ENCODE measurements around the gene CRIP3.

Gene CRIP3

GRCh38 chr6:43301081-43301870 is 7.3 kb downstream of the CRIP3 start:
- no peak overlapping the region for H3K9ac ChIP-seq (ENCODE audit: low read depth, low read length)
- no peaks in the 10 kb centered on the region; the same call in 1 of the 2 replicates for H3K4me1 ChIP-seq (ENCODE audit: insufficient read depth, low read length)
- no peaks in the 10 kb centered on the region for H3K36me3 ChIP-seq (ENCODE audit: insufficient read depth, low read length)
- no peaks in the 10 kb centered on the region for H3K9me3 ChIP-seq (ENCODE audit: control insufficient read depth, insufficient read depth, low read length)

- Histone ChIP-seq H3K4me1 (ENCODE audit: insufficient read depth, low read length) (no peaks in the 10 kb centered on the region; the same call in 1 of the 2 replicates), H3K9ac (ENCODE audit: low read depth, low read length) (no peak overlapping the region), H3K9me3 (ENCODE audit: control insufficient read depth, insufficient read depth, low read length) (no peaks in the 10 kb centered on the region), H3K36me3 (ENCODE audit: insufficient read depth, low read length) (no peaks in the 10 kb centered on the region)
Observed at GRCh38 chr6:43299338-43300293, 9.0 kb downstream of the CRIP3 start.

GRCh38 chr6:43298565-43299337 is 9.9 kb downstream of the CRIP3 start:
- Histone ChIP-seq H3K36me3 (ENCODE audit: insufficient read depth, low read length) (no peaks in the 10 kb centered on the region), H3K9ac (ENCODE audit: low read depth, low read length) (no peak overlapping the region), H3K4me1 (ENCODE audit: insufficient read depth, low read length) (no peaks in the 10 kb centered on the region; the same call in 1 of the 2 replicates), H3K9me3 (ENCODE audit: control insufficient read depth, insufficient read depth, low read length) (no peaks in the 10 kb centered on the region)

GRCh38 chr6:43297644-43298564 is 10.7 kb downstream of the CRIP3 start, which contains the start of gene SLC22A7:
Gene SLC22A7, plus strand, starts transcription at chr6:43298260. Its CDS starts 99 bp downstream, at chr6:43298359.
- H3K9ac ChIP-seq (ENCODE audit: low read depth, low read length): no peak within 1 kb of the TSS

GRCh38 chr6:43296780-43297497 is 11.7 kb downstream of the CRIP3 start:
- no peak overlapping the region for H3K9ac ChIP-seq (ENCODE audit: low read depth, low read length)
- no peaks in the 10 kb centered on the region for H3K9me3 ChIP-seq (ENCODE audit: control insufficient read depth, insufficient read depth, low read length)
- H3K4me1 ChIP-seq (ENCODE audit: insufficient read depth, low read length): no peaks in the 10 kb centered on the region; the same call in 1 of the 2 replicates
- no peaks in the 10 kb centered on the region for H3K36me3 ChIP-seq (ENCODE audit: insufficient read depth, low read length)

More at GRCh38 chr6:43297644-43298564, 10.7 kb downstream of the CRIP3 start, which contains the start of gene SLC22A7:
- Histone ChIP-seq H3K4me1 (ENCODE audit: insufficient read depth, low read length) (no peaks in the 10 kb centered on the region; the same call in 1 of the 2 replicates), H3K36me3 (ENCODE audit: insufficient read depth, low read length) (no peaks in the 10 kb centered on the region), H3K9me3 (ENCODE audit: control insufficient read depth, insufficient read depth, low read length) (no peaks in the 10 kb centered on the region)

- Histone ChIP-seq H3K9ac (ENCODE audit: low read depth, low read length) (no peak overlapping the region), H3K36me3 (ENCODE audit: insufficient read depth, low read length) (no peaks in the 10 kb centered on the region), H3K4me1 (ENCODE audit: insufficient read depth, low read length) (no peaks in the 10 kb centered on the region; the same call in 1 of the 2 replicates), H3K9me3 (ENCODE audit: control insufficient read depth, insufficient read depth, low read length) (no peaks in the 10 kb centered on the region)
Observed at GRCh38 chr6:43295456-43295855, 13.2 kb downstream of the CRIP3 start.

GRCh38 chr6:43294536-43294935 is 14.1 kb downstream of the CRIP3 start:
- H3K9ac ChIP-seq (ENCODE audit: low read depth, low read length): no peak overlapping the region
- H3K36me3 ChIP-seq (ENCODE audit: insufficient read depth, low read length): no peaks in the 10 kb centered on the region
- H3K9me3 ChIP-seq (ENCODE audit: control insufficient read depth, insufficient read depth, low read length): no peaks in the 10 kb centered on the region
- H3K4me1 ChIP-seq (ENCODE audit: insufficient read depth, low read length): no peaks in the 10 kb centered on the region; the same call in 1 of the 2 replicates

GRCh38 chr6:43293698-43294097 is 14.9 kb downstream of the CRIP3 start:
- Histone ChIP-seq H3K9me3 (ENCODE audit: control insufficient read depth, insufficient read depth, low read length) (no peaks in the 10 kb centered on the region), H3K9ac (ENCODE audit: low read depth, low read length) (no peak overlapping the region), H3K36me3 (ENCODE audit: insufficient read depth, low read length) (no peaks in the 10 kb centered on the region), H3K4me1 (ENCODE audit: insufficient read depth, low read length) (no peaks in the 10 kb centered on the region; the same call in 1 of the 2 replicates)

- Histone ChIP-seq H3K4me1 (ENCODE audit: insufficient read depth, low read length) (peaks cover under 1% of the 10 kb centered on the region; the same call in 1 of the 2 replicates), H3K9me3 (ENCODE audit: control insufficient read depth, insufficient read depth, low read length) (no peaks in the 10 kb centered on the region), H3K36me3 (ENCODE audit: insufficient read depth, low read length) (no peaks in the 10 kb centered on the region), H3K9ac (ENCODE audit: low read depth, low read length) (no peak overlapping the region)
Observed at GRCh38 chr6:43292763-43293318, 15.8 kb downstream of the CRIP3 start.

- H3K9me3 ChIP-seq (ENCODE audit: control insufficient read depth, insufficient read depth, low read length): no peaks in the 10 kb centered on the region
- H3K4me1 ChIP-seq (ENCODE audit: insufficient read depth, low read length): peaks cover 5% of the 10 kb centered on the region; the same call in 1 of the 2 replicates
- H3K9ac ChIP-seq (ENCODE audit: low read depth, low read length): no peak overlapping the region
- H3K36me3 ChIP-seq (ENCODE audit: insufficient read depth, low read length): no peaks in the 10 kb centered on the region
Observed at GRCh38 chr6:43292341-43292740, 16.3 kb downstream of the CRIP3 start.

GRCh38 chr6:43291708-43292107 is 16.9 kb downstream of the CRIP3 start:
- no peak overlapping the region for H3K9ac ChIP-seq (ENCODE audit: low read depth, low read length)
- no peaks in the 10 kb centered on the region for H3K36me3 ChIP-seq (ENCODE audit: insufficient read depth, low read length)
- no peaks in the 10 kb centered on the region for H3K9me3 ChIP-seq (ENCODE audit: control insufficient read depth, insufficient read depth, low read length)
- H3K4me1 ChIP-seq (ENCODE audit: insufficient read depth, low read length): peaks cover 10% of the 10 kb centered on the region; the same call in 1 of the 2 replicates

GRCh38 chr6:43290905-43291355 is 17.7 kb downstream of the CRIP3 start:
- Histone ChIP-seq H3K4me1 (ENCODE audit: insufficient read depth, low read length) (peaks cover 12% of the 10 kb centered on the region; the same call in 1 of the 2 replicates), H3K9ac (ENCODE audit: low read depth, low read length) (no peak overlapping the region), H3K9me3 (ENCODE audit: control insufficient read depth, insufficient read depth, low read length) (no peaks in the 10 kb centered on the region), H3K36me3 (ENCODE audit: insufficient read depth, low read length) (no peaks in the 10 kb centered on the region)

Data from ES-I3 (cell line).